ENCODE results near the gene COL28A1. TPM values are rescaled to one million over a fixed set of nuclear protein-coding genes. Genes with fewer than 3 reads are reported as not detected.

COL28A1 gene
- total RNA-seq (ENCODE audit: low replicate concordance), result 0.76 and 3.3 TPM in 2 replicates
- long read RNA-seq, result 0 reads

DNA sequence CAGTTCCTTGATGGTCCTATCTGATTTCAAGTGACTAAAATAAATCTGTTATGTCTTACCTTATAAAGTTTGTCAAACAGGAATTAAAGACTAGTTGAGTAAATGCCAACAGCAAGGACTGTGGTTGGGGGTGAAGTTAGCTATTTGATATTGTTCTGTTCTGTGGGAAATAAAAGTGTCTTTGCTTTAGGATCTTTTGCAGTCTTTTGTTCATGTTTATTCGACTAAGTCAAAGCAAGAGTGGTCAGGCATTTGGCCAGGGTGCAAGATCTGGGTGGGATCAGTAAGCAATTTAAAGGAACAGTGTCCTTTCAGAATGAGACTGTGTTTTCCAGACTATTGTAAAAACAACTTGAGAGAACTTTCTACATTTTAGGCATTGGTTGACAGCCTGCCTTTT is at the start of gene COL28A1:
COL28A1 (minus strand) TSS at position 183 of the 400 bp plus-strand sequence. CDS start 2,998 bp downstream, outside the sequence.
- H3K27ac Mint-ChIP-seq, result no peak within 1 kb of the TSS
- DNase-seq (ENCODE audit: extremely low spot score, unreplicated experiment), result no peak
- H3K4me1 Mint-ChIP-seq (ENCODE audit: unreplicated experiment), result peaks cover 5% of the 10 kb centered on the region
- TF ChIP-seq, protein P1, sequence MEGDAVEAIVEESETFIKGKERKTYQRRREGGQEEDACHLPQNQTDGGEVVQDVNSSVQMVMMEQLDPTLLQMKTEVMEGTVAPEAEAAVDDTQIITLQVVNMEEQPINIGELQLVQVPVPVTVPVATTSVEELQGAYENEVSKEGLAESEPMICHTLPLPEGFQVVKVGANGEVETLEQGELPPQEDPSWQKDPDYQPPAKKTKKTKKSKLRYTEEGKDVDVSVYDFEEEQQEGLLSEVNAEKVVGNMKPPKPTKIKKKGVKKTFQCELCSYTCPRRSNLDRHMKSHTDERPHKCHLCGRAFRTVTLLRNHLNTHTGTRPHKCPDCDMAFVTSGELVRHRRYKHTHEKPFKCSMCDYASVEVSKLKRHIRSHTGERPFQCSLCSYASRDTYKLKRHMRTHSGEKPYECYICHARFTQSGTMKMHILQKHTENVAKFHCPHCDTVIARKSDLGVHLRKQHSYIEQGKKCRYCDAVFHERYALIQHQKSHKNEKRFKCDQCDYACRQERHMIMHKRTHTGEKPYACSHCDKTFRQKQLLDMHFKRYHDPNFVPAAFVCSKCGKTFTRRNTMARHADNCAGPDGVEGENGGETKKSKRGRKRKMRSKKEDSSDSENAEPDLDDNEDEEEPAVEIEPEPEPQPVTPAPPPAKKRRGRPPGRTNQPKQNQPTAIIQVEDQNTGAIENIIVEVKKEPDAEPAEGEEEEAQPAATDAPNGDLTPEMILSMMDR (conservative IDR thresholded peaks at IDR 0.05), result no peak
- no peaks in the 10 kb centered on the region for H3K36me3 Mint-ChIP-seq
- H3K27me3 Mint-ChIP-seq, result no peaks in the 10 kb centered on the region
- H3K4me3 Mint-ChIP-seq, result no peak within 1 kb of the TSS
- H3K9me3 Mint-ChIP-seq, result peaks cover 6% of the 10 kb centered on the region

DNA sequence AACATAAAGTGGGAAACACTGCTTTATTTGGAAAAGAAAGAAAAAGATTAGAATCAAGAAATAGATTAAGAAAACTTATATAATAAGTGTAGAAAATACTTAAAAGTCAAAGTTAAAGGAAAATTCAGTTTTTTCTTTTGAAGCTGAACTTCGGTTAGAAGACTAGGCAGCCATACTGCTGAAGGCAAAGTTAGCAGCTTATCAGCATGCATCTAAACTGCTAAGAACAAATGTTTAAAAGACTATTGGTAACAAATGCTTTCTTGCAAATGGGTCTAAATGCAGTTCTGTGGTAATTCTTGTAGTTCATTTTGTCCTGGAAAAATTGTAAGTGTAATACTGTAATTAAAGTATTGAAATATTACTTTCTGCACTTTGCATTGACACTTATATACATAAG is 49.0 kb upstream of the COL28A1 start:
- no peaks in the 10 kb centered on the region for H3K4me1 Mint-ChIP-seq (ENCODE audit: unreplicated experiment)
- H3K36me3 Mint-ChIP-seq, result peaks cover 17% of the 10 kb centered on the region
- no peaks in the 10 kb centered on the region for H3K9me3 Mint-ChIP-seq
- H3K4me3 Mint-ChIP-seq, result no peak overlapping the region
- TF ChIP-seq, protein P1 (conservative IDR thresholded peaks at IDR 0.05), result no peak
- DNase-seq (ENCODE audit: extremely low spot score, unreplicated experiment), result no peak
- no peak overlapping the region for H3K27ac Mint-ChIP-seq
- H3K27me3 Mint-ChIP-seq, result no peaks in the 10 kb centered on the region

DNA sequence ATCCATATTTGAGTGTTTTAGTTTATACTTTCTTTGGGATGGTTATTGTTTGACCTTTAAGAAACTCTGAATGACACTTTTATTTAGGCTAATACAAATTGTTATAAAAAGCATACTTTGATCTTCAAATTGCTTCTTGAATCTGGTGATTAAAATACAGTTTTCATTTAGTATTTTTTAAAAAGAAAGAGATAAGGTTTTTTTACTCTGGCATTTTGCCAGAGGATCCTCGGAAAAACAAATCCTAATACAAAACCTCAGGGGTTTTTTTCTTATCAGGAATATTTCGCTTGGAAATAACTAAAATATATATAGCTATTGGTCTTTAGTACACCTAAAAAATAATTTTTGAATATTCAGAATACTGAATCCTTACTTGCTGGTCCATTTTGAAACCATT is 48.1 kb upstream of the COL28A1 start:
- H3K4me3 Mint-ChIP-seq, result no peak overlapping the region
- no peak for DNase-seq (ENCODE audit: extremely low spot score, unreplicated experiment)
- peaks cover 20% of the 10 kb centered on the region for H3K36me3 Mint-ChIP-seq
- no peak overlapping the region for H3K27ac Mint-ChIP-seq
- TF ChIP-seq, protein P1 (conservative IDR thresholded peaks at IDR 0.05), result no peak
- no peaks in the 10 kb centered on the region for H3K9me3 Mint-ChIP-seq
- no peaks in the 10 kb centered on the region for H3K4me1 Mint-ChIP-seq (ENCODE audit: unreplicated experiment)
- no peaks in the 10 kb centered on the region for H3K27me3 Mint-ChIP-seq

DNA sequence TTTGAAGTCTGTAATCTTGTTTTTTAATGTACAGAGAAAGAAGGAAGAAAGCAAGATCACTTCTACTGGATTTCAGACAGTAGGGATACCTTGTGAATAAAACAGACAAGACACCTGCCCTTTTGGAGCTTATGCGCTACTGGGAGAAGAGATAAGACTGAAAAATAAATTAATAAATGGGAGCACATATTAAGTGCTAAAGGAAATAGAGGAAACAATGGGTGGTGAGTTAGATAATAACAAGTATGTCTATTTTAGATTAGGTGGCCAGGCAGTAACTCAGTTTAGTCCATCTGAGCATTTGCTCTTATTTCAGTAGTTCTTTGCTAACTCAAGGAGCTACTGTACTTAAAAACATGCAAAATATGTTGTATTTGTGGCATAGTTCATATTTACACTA is 46.9 kb upstream of the COL28A1 start:
- H3K36me3 Mint-ChIP-seq, result peaks cover 18% of the 10 kb centered on the region
- TF ChIP-seq, protein P1 (conservative IDR thresholded peaks at IDR 0.05), result no peak
- H3K4me1 Mint-ChIP-seq (ENCODE audit: unreplicated experiment), result no peaks in the 10 kb centered on the region
- H3K4me3 Mint-ChIP-seq, result no peak overlapping the region
- no peaks in the 10 kb centered on the region for H3K27me3 Mint-ChIP-seq
- H3K27ac Mint-ChIP-seq, result no peak overlapping the region
- DNase-seq (ENCODE audit: extremely low spot score, unreplicated experiment), result no peak
- no peaks in the 10 kb centered on the region for H3K9me3 Mint-ChIP-seq

DNA sequence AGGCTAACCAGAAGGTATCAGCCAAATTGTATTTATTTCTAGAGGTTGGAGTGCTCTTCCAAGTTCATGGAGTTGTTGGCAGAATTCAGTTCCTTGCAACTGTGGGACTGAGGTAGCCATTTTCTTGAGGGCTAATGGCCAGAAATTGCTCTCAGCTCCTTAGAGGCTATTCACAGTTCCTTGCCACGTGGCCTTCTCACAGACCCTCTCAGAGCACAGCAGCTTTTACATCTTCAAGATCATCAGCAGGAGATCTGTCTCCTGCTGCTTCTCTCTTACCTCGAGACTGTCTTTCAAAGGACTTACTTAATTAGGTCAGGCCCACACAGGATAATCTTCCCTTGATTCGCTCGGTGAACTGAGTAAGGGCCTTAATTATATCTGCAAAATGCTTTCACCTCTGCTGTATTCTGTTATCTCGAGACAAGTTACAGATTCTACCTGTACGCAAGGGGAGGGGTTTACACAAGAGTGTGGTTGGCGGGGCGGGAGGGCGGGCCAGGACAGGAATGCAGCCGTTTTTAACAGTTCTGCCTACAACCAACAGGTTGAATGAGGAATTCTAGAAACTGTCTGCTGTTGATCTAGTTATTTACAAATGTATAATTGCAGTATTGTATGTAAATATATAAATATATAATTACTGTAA is 46.0 kb upstream of the COL28A1 start:
- Mint-ChIP-seq H3K4me3 (no peak overlapping the region), H3K9me3 (no peaks in the 10 kb centered on the region), H3K27me3 (no peaks in the 10 kb centered on the region), H3K4me1 (ENCODE audit: unreplicated experiment) (no peaks in the 10 kb centered on the region), H3K36me3 (peaks cover 18% of the 10 kb centered on the region), H3K27ac (peak overlapping the region; percentile 36)
- TF ChIP-seq, protein P1 (conservative IDR thresholded peaks at IDR 0.05), result no peak
- no peak for DNase-seq (ENCODE audit: extremely low spot score, unreplicated experiment)

Data from type B pancreatic cell (in vitro differentiated cells).